Activated naive CD4-positive, alpha-beta T cell treated with anti-CD3 and anti-CD28 coated beads, Interleukin-2, amount 50 U/mL, for 16 hours (primary cell): Measurements from ENCODE around the gene PROK1.
"Not testable (repeated sequence)": the region's sequence is repeated elsewhere in the genome, so short reads cannot be mapped to it uniquely, and the experiment has no call there.

Source experiments
- DNase-seq: peaks from one replicate; pipeline ENCODE4 v3.0.0-alpha.2; 2020

The PROK1 gene

GRCh38 chr1:110434946-110435345 is 16.0 kb upstream of the PROK1 start:
- no peak for DNase-seq

DNA sequence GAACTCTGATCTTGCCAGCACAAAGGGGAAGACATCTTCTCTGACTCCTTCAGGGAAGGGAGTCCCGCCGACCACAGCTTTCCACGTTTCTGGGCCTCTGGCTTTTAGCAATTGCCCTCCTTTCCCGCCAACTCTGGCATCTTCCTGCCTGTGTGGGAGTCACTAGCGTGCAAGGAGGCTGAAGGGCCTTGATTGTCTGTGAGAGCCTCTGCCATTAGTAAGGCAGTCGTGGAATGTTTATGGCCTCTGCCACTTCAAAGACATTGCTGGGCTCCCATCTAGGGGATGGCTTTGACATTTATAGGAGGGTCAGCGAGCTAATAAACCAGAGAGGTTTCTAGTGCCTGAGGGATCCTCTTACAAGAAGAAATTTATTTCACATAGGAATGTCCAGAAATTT is 14.3 kb upstream of the PROK1 start:
- no peak for DNase-seq

DNA sequence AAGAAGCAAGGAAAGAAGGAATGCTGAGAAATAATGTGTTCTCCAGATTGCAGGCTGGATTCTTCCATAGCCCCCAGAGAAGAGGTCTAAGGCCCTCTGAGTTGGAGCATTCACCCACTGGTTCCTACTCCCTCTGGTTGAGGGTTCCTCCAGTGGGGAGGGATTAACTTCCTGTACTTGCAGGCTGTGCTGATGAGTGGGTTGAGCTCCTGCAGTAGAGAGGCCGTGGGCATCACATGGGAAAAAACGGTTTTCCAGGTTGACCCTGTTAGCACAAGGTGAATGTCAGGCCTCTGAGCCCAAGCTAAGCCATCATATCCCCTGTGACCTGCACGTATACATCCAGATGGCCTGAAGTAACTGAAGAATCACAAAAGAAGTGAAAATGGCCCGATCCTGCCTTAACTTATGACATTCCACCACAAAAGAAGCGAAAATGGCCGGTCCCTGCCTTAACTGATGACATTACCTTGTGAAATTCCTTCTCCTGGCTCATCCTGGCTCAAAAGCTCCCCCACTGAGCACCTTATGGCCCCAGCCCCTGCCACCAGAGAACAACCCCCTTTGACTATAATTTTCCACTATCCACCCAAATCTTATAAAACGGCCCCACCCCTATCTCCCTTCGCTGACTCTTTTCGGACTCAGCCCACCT is 13.2 kb upstream of the PROK1 start:
- DNase-seq: not testable (repeated sequence)

DNA sequence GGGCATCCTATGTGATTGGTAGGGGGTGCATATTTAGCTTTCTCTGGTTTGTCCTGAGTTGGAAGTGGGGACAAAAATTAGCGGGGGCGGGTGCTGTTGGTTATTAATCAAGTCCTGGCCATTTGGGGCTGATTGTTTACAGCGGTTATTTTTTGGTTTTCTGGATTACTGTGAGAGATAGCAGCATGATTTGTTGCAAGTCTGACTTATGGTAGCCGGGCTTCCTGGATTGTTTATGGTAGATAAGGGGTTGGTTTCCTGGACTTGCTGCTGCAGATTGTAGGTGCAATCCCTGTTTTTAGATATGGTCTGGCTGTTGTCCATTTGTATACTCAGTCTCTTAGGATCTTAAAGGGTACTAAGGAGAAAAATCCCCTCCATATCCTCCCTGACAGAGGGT is 12.1 kb upstream of the PROK1 start:
- DNase-seq: no peak

- DNase-seq: not testable (repeated sequence)
Observed at GRCh38 chr1:110439873-110440272, 11.1 kb upstream of the PROK1 start.

GRCh38 chr1:110440877-110441276 is 10.1 kb upstream of the PROK1 start:
- no peak for DNase-seq

DNA sequence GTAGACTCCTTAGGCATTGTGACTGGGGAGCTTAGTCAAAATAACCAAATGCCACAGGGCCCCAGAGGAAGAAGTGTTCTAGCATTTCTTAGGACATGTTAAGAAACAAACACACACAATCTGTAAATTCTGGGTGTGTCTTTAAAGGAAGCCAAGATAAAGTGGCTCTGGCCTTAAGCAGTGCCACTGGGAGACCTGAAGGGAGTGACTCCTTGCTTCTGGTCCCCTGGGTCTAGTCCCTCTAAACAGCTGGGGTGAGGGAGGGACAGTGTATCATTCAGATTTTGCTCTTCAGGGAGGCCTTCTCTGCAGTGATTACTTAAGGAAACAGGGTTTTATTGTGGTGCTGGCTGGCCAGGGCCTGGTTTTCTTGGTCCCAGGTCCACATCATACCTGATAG is 9.1 kb upstream of the PROK1 start:
- no peak for DNase-seq

DNA sequence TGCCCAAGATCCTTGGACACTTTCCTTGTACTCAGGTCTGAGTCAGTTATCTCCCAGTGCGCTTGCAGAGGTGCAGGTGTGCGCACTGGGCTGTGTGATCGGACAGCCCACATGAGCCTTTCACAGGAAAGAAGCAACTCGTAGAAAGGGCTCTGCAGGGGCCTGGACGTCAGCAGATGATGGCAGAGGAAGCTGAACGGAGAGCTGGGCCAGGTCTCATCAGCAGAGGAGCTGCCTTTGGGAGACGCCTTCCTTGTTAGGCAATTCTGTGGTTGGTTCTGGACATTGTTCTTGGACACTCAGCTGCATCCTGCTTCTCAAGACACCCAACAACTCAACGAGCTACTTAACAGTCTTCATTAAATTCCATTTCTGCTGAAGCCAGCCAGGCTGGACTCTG is 7.5 kb upstream of the PROK1 start:
- no peak for DNase-seq

DNA sequence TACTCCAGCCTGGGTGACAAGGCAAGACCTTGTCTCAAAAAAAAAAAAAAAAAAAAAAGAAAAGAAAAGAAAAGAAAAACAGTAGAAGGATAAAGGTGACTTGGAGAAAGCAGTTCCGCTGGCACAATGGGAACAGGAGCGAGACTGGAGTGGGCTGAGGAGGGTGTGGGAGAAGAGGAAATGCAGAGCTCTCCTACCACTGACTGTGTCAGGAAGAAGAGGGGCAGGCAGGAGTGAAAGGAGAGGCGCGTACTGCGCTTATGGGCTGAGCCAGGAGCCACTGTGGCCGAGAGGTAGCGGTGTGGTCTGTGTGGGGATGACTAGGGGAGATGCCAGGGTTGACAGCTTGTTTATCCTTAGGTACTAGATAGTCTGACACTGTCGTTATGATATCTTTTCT is 6.4 kb upstream of the PROK1 start:
- no peak for DNase-seq

DNA sequence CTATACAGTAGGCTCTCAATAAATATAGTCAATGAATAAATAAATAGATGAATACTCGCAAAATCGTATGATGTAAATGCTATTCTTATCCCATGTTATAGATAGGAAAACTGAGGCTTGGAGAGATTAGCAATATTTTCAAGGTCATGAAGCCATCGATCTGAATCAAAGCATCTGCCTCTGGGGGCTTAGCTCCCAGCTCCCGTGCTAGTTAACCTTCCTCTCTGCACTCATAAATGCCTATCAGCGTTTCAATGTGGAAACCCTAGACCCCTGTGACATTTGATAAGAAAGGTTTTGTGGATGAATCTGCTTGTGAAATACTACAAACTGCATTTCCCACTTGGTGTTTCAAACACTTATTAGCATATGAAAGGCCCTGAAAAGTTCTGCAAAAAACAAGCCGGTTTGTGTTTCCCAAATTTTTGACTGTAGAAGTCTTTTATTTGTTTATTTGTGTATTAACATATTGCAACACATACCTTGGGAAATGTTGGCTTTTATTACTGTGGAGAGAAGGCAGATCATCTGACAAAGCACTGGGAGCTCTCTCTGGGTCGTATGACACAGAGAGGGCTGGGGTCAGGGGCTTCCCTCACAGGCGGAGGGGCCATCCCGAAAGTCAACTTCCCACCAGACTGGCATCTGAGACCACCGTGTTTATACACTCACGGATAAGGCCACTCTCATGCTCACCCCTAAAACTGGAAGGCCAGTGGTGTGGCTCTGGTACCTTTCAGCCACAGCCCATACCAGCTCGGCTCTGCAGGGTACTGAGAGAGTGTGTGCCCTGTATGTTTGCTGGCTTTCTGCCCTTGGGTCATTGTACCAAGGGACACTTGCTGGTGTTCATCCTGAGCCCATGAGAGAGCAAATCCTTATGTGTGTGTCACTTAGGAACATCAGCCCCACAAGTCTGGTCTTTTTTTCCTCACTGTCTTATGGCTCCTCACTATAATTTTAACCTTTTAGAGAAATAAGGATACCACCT is 993 bp upstream of the PROK1 start:
- DNase-seq: no peak

- no peak for DNase-seq
Observed at GRCh38 chr1:110452330-110452729, 1.4 kb downstream of the PROK1 start.

DNA sequence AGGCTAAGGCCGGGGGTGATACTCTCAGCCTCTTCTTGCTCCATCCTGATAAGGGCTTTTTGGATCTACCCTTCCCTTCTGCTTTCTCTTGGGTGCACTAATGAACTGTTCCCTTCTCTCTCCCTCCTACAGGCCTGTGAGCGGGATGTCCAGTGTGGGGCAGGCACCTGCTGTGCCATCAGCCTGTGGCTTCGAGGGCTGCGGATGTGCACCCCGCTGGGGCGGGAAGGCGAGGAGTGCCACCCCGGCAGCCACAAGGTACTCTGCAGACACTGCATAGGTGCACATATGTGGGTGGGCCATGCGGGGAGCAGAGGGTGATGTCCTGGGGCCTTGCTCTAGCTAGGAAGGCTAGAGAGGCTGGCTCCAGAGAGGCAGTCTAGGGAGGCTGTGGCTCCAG is 2.9 kb downstream of the PROK1 start:
- no peak for DNase-seq

DNA sequence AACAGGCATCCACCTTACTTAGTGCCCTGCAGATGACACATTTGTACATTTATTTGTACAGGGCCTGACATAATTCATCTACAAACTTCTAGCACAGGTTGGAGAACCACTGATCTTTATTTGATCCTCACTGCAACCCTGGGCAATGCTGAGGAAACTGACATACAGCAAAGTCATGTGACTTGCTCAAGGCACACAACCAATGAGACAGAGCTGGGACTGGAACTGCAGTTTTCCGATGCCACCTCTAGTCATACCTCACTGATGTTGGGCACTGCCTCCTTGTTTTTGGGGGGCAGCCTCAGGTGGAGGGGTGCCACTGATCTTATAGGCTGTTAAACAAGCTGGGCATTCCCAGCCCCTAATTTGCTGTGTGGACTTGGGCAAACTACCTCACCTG is 3.4 kb downstream of the PROK1 start:
- DNase-seq: no peak

GRCh38 chr1:110455151-110455550 is 4.2 kb downstream of the PROK1 start:
- no peak for DNase-seq

DNA sequence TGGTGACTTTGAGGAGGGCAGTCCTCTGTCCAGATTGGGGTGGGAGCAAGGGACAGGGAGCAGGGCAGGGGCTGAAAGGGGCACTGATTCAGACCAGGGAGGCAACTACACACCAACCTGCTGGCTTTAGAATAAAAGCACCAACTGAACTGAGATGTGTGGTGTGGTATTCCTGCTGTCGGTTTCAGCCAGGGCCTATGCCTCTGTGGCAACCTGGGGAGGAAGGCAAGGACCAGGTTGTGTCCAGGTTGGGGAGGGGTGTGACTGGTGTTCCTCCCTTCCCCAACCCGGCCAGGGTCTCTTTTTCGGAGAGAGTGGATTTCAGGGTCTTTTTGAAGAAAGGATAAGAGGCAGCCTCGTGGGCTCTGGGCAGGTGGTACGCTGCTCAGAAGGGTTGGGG is 6.3 kb downstream of the PROK1 start:
- no peak for DNase-seq

- peak; percentile 84 for DNase-seq
Observed at GRCh38 chr1:110460253-110461220, 9.6 kb downstream of the PROK1 start.

GRCh38 chr1:110462093-110462492 is 11.1 kb downstream of the PROK1 start:
- DNase-seq: no peak

- no peak for DNase-seq
Observed at GRCh38 chr1:110462964-110463363, 12.0 kb downstream of the PROK1 start.

DNA sequence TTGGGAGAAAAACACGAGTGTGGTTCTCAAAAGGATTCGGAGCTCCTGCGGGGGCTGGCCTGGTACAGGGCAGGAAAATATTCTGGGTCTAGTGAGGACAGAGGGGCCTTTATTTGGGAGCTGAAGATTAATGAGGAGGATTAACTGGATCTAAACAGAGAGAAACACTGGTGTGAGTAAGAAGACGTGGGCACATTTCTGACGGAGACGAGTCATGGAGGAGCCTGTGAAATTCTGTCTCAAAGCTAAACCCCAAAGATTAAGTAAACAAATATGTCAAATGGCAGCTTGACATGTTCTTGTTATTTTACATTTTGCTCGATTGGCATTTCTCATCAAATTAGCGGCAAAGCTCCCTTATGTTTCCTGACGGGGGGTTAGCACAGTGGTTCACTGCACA is 12.8 kb downstream of the PROK1 start:
- DNase-seq: no peak

DNA sequence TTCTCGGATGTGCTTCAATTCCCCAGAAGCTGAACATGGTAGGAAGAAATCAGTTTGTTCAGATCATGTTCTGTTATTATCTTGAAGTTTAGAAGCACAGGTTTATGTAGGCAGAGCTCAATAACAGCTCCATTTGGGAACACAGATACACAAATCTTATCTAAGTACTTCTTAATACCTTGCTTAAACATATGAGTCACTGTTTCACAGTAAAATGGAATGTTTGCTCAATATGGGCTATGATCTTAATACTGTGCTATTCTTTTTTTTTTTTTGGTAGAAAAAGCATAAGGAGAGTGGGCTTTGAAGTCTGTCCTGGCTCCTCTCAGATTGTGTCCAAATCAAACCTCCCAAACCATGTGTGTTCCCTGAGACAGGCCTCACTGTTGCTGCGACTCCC is 13.4 kb downstream of the PROK1 start:
- DNase-seq: no peak

GRCh38 chr1:110465038-110465813 is 14.3 kb downstream of the PROK1 start:
- DNase-seq: no peak

- DNase-seq: no peak
Observed at GRCh38 chr1:110465814-110466380, 14.9 kb downstream of the PROK1 start.
